HepG2 (cell line): ENCODE measurements around the gene PDE4D. TPM values are rescaled to one million over a fixed set of nuclear protein-coding genes. Genes with fewer than 3 reads are reported as not detected.

ENCODE experiments used
- CBFB ChIP-seq: sonication (generic); formaldehyde crosslinking; IDR thresholded peaks from 2 replicates; pipeline ENCODE4 v1.4.0; 2020; ENCODE audit warnings: missing genetic modification reagents
- CBX1 ChIP-seq: IDR thresholded peaks from one replicate; pipeline ENCODE4 v1.6.1; 2016; ENCODE audit warnings: antibody characterized with exemption, low read depth
- CEBPB ChIP-seq: IDR thresholded peaks from 2 replicates; pipeline ENCODE4 v1.6.1; 2011; ENCODE audit warnings: low read depth, low read length, improper control_type of control experiment, borderline replicate concordance
- CENPT ChIP-seq: sonication (generic); formaldehyde crosslinking; IDR thresholded peaks from 2 replicates; pipeline ENCODE4 v1.8.0; 2022; ENCODE audit warnings: low read depth, mild to moderate bottlenecking, moderate library complexity, missing genetic modification reagents
- CREB1 ChIP-seq, 2 experiments: fragments of 450-650 bp in 1 of 2; IDR thresholded peaks; 2 replicates each; pipeline ENCODE4 v1.6.1; 2016 to 2017; ENCODE audit warnings: control low read depth in 1 of 2, mild to moderate bottlenecking in 1 of 2, missing compliant biosample characterization in 1 of 2, missing genetic modification characterization in 1 of 2
- ELF3 ChIP-seq: IDR thresholded peaks from 2 replicates; pipeline ENCODE4 v1.6.1; 2016; ENCODE audit warnings: missing genetic modification reagents, missing compliant biosample characterization
- ETV5 ChIP-seq: IDR thresholded peaks from 2 replicates; pipeline ENCODE4 v1.6.1; 2018; ENCODE audit warnings: missing biosample characterization, missing genetic modification reagents, inconsistent platforms, borderline replicate concordance
- FOXA1 ChIP-seq, 2 experiments: fragments of 450-650 bp in 1 of 2; sonication (generic) in 1 of 2; formaldehyde crosslinking in 1 of 2; IDR thresholded peaks; 2 replicates each; pipeline versions ENCODE4 v1.4.0 to v1.6.1; 2016 to 2020; ENCODE audit warnings: missing genetic modification reagents in 1 of 2
- KDM2A ChIP-seq: sonication (generic); formaldehyde crosslinking; IDR thresholded peaks from 2 replicates; pipeline ENCODE4 v1.4.0; 2020; ENCODE audit warnings: low read depth, missing genetic modification reagents, borderline replicate concordance
- MLLT10 ChIP-seq: sonication (generic); formaldehyde crosslinking; IDR thresholded peaks from 2 replicates; pipeline ENCODE4 v1.4.0; 2020; ENCODE audit warnings: missing genetic modification reagents
- MTF1 ChIP-seq: sonication (generic); formaldehyde crosslinking; IDR thresholded peaks from 2 replicates; pipeline ENCODE4 v1.5.0; 2020; ENCODE audit warnings: missing genetic modification reagents
- NFE2L1 ChIP-seq: sonication (generic); formaldehyde crosslinking; IDR thresholded peaks from 2 replicates; pipeline ENCODE4 v1.4.0; 2020; ENCODE audit warnings: missing genetic modification reagents, mild to moderate bottlenecking, borderline replicate concordance
- NR2F6 ChIP-seq, 2 experiments: IDR thresholded peaks; 2 replicates each; pipeline ENCODE4 v1.6.1; 2016; ENCODE audit warnings: antibody characterized with exemption in 1 of 2, mild to moderate bottlenecking in 1 of 2
- PPARG ChIP-seq: conservative IDR thresholded peaks from 2 replicates; pipeline ENCODE4 v1.6.1; 2016; ENCODE audit warnings: missing biosample characterization, missing genetic modification reagents
- RXRA ChIP-seq: sonication (generic); formaldehyde crosslinking; IDR thresholded peaks from 2 replicates; pipeline ENCODE4 v1.5.1; 2020; ENCODE audit warnings: missing genetic modification reagents
- SP5 ChIP-seq: IDR thresholded peaks from 2 replicates; pipeline ENCODE4 v1.6.1; 2016; ENCODE audit warnings: low read depth, borderline replicate concordance
- STAG1 ChIP-seq: sonication (generic); formaldehyde crosslinking; IDR thresholded peaks from 2 replicates; pipeline ENCODE4 v1.4.0; 2020; ENCODE audit warnings: missing genetic modification reagents
- ZBTB20 ChIP-seq: sonication (generic); formaldehyde crosslinking; IDR thresholded peaks from 2 replicates; pipeline ENCODE4 v1.8.1; 2023; ENCODE audit warnings: missing genetic modification reagents, low read depth, mild to moderate bottlenecking, borderline replicate concordance
- ZBTB42 ChIP-seq: sonication (generic); formaldehyde crosslinking; IDR thresholded peaks from 2 replicates; pipeline ENCODE4 v1.5.0; 2020; ENCODE audit warnings: mild to moderate bottlenecking, missing genetic modification reagents
- ZFP37 ChIP-seq: sonication (generic); formaldehyde crosslinking; IDR thresholded peaks from 2 replicates; pipeline ENCODE4 v1.4.0; 2020; ENCODE audit warnings: missing genetic modification reagents, borderline replicate concordance
- ZFX ChIP-seq: sonication (generic); formaldehyde crosslinking; IDR thresholded peaks from 2 replicates; pipeline ENCODE4 v1.4.0; 2020; ENCODE audit warnings: mild to moderate bottlenecking, low read depth, missing genetic modification reagents, moderate library complexity
- ZNF331 ChIP-seq: sonication (generic); formaldehyde crosslinking; IDR thresholded peaks from 2 replicates; pipeline ENCODE4 v1.4.0; 2020; ENCODE audit warnings: missing genetic modification reagents
- polyA plus RNA-seq, 8 experiments: library from polyadenylated mRNA; depleted of rRNA in 3 of 8; stranded (reverse) in 7 of 8; unstranded in 1 of 8; fragments of >200 nt; fragmentation: Illumina TruSeq in 4 of 8; extraction: Trizol in 4 of 8; gene quantifications; 2 replicates each; pipeline versions ENCODE4 v1.2.1 to v1.2.3, GENCODE V29; 2011 to 2016; ENCODE audit warnings: low read depth in 4 of 8, missing spikeins in 1 of 8, mixed read lengths in 1 of 8; ENCODE audit not compliant: insufficient read depth in 1 of 8
- total RNA-seq, 5 experiments: library from RNA; depleted of rRNA; stranded (reverse); fragments of >200 nt; fragmentation: Illumina TruSeq; extraction: Trizol; gene quantifications; 2 replicates each; pipeline ENCODE4 v1.2.3, GENCODE V29; 2016; ENCODE audit warnings: low read depth in 1 of 5
- TF ChIP-seq, protein P1 (sequence below), 2 experiments: sonication (generic) in 1 of 2; formaldehyde crosslinking in 1 of 2; IDR thresholded peaks; 2 replicates each; pipeline versions ENCODE4 v1.4.0 to v1.6.1; 2016 to 2020; ENCODE audit warnings: borderline replicate concordance in 1 of 2, low read depth in 1 of 2, mild to moderate bottlenecking in 1 of 2, missing genetic modification reagents in 1 of 2
- TF ChIP-seq, protein P2 (sequence below): sonication (generic); formaldehyde crosslinking; IDR thresholded peaks from 2 replicates; pipeline ENCODE4 v1.4.0; 2020; ENCODE audit warnings: missing genetic modification reagents
- TF ChIP-seq, protein P3 (sequence below): sonication (generic); formaldehyde crosslinking; conservative IDR thresholded peaks from 2 replicates; pipeline ENCODE4 v1.4.0; 2020; ENCODE audit warnings: missing genetic modification reagents

Gene PDE4D
- total and polyA plus RNA-seq, 2 of the 13 experiments (the other 11 are each of a cell fraction or from before 2014, with no cell fraction given), result 7.0 to 12.2 TPM

DNA sequence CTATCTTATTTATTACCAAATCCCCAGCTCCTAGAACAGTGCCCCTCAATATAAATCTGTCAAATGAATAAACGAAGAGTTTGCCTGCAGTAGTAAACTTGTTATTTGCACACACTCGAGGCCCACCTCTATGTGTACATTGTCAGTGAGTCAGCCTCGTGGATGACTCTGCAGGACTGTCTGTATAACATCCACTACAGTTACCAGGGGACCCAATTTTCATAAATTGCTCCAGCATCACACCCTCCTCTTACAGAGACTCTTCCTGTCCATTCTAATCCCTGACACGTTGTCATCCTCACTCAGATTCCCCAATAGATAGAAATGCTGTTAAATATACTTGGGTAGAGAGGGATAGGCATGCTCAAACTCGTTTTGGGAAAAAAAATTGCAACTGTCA lies 832.1 kb downstream of the PDE4D start (continued):
- TF ChIP-seq NFE2L1 (CRISPR knock-in tag) (no peak), STAG1 (CRISPR knock-in tag) (no peak), ETV5 (peak; percentile 27; the same call in 1 of the 2 replicates), FOXA1 (IDR thresholded peaks at IDR 0.05) (0 out of 2 replicates have a peak, but pooled peaks have one; percentile 13), FOXA1 (CRISPR knock-in tag; IDR thresholded peaks at IDR 0.05) (peak; percentile 82), CBX1 (no peak), KDM2A (CRISPR knock-in tag) (no peak), NR2F6 (IDR thresholded peaks at IDR 0.05) (no peak), NR2F6 (CRISPR knock-in tag; IDR thresholded peaks at IDR 0.05) (peak; percentile 39; the same call in 1 of the 2 replicates), ZBTB42 (CRISPR knock-in tag) (no peak), ZFP37 (CRISPR knock-in tag) (no peak), CENPT (CRISPR knock-in tag) (no peak), CREB1 (IDR thresholded peaks at IDR 0.05) (no peak), CREB1 (CRISPR knock-in tag; IDR thresholded peaks at IDR 0.05) (peak; percentile 60; the same call in 1 of the 2 replicates), ZNF331 (CRISPR knock-in tag) (no peak), SP5 (peak; percentile 84), CBFB (CRISPR knock-in tag) (no peak), CEBPB (no peak), ZFX (no peak), RXRA (CRISPR knock-in tag) (no peak), ZBTB20 (CRISPR knock-in tag) (0 out of 2 replicates have a peak, but pooled peaks have one; percentile 27), ELF3 (0 out of 2 replicates have a peak, but pooled peaks have one; percentile 36), PPARG (CRISPR knock-in tag) (peak; percentile 37; the same call in 1 of the 2 replicates), MLLT10 (no peak), MTF1 (CRISPR knock-in tag) (no peak)
- TF ChIP-seq, protein P1, sequence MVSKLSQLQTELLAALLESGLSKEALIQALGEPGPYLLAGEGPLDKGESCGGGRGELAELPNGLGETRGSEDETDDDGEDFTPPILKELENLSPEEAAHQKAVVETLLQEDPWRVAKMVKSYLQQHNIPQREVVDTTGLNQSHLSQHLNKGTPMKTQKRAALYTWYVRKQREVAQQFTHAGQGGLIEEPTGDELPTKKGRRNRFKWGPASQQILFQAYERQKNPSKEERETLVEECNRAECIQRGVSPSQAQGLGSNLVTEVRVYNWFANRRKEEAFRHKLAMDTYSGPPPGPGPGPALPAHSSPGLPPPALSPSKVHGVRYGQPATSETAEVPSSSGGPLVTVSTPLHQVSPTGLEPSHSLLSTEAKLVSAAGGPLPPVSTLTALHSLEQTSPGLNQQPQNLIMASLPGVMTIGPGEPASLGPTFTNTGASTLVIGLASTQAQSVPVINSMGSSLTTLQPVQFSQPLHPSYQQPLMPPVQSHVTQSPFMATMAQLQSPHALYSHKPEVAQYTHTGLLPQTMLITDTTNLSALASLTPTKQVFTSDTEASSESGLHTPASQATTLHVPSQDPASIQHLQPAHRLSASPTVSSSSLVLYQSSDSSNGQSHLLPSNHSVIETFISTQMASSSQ (IDR thresholded peaks at IDR 0.05; ENCODE audit: low read depth), result peak; percentile 36; the same call in 1 of the 2 replicates
- TF ChIP-seq, protein P1 (CRISPR knock-in tag; IDR thresholded peaks at IDR 0.05; ENCODE audit: borderline replicate concordance), result no peak
- TF ChIP-seq, protein P2, sequence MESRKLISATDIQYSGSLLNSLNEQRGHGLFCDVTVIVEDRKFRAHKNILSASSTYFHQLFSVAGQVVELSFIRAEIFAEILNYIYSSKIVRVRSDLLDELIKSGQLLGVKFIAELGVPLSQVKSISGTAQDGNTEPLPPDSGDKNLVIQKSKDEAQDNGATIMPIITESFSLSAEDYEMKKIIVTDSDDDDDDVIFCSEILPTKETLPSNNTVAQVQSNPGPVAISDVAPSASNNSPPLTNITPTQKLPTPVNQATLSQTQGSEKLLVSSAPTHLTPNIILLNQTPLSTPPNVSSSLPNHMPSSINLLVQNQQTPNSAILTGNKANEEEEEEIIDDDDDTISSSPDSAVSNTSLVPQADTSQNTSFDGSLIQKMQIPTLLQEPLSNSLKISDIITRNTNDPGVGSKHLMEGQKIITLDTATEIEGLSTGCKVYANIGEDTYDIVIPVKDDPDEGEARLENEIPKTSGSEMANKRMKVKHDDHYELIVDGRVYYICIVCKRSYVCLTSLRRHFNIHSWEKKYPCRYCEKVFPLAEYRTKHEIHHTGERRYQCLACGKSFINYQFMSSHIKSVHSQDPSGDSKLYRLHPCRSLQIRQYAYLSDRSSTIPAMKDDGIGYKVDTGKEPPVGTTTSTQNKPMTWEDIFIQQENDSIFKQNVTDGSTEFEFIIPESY (CRISPR knock-in tag), result no peak
- TF ChIP-seq, protein P3, sequence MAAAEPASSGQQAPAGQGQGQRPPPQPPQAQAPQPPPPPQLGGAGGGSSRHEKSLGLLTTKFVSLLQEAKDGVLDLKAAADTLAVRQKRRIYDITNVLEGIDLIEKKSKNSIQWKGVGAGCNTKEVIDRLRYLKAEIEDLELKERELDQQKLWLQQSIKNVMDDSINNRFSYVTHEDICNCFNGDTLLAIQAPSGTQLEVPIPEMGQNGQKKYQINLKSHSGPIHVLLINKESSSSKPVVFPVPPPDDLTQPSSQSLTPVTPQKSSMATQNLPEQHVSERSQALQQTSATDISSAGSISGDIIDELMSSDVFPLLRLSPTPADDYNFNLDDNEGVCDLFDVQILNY (CRISPR knock-in tag), result no peak
